MM.1S (cell line): ENCODE results near the gene PDILT.

Source experiments
- DNase-seq: peaks from one replicate; pipeline ENCODE4 v3.0.0-alpha.2; 2015
- H2AFZ ChIP-seq: fragments of 300-600 bp; sonication (generic); 2 replicates; pipeline ENCODE4 v1.6.0; 2016; ENCODE audit warnings: antibody characterized with exemption, low read length
- H3F3A ChIP-seq: fragments of 300-600 bp; sonication (generic); 2 replicates; pipeline ENCODE4 v1.6.1; 2016; ENCODE audit warnings: mild to moderate bottlenecking, antibody characterized with exemption, low read length, moderate library complexity, mixed read lengths; ENCODE audit not compliant: insufficient read depth
- H3K27ac ChIP-seq: fragments of 300-600 bp; sonication (generic); 2 replicates; pipeline ENCODE4 v1.5.1; 2016; ENCODE audit warnings: mild to moderate bottlenecking, low read length
- H3K27me3 ChIP-seq: fragments of 300-600 bp; sonication (generic); replicated peaks from 2 replicates; pipeline ENCODE4 v1.6.0; 2016; ENCODE audit warnings: low read length; ENCODE audit not compliant: insufficient read depth
- H3K36me3 ChIP-seq: fragments of 300-600 bp; sonication (generic); replicated peaks from 2 replicates; pipeline ENCODE4 v1.6.1; 2016; ENCODE audit warnings: mild to moderate bottlenecking, low read length, mixed read lengths; ENCODE audit not compliant: insufficient read depth
- H3K4me1 ChIP-seq: fragments of 300-600 bp; sonication (generic); 2 replicates; pipeline ENCODE4 v1.6.1; 2016; ENCODE audit warnings: low read length, mixed read lengths
- H3K4me2 ChIP-seq: fragments of 300-600 bp; sonication (generic); 2 replicates; pipeline ENCODE4 v1.6.0; 2016; ENCODE audit warnings: low read depth, low read length
- H3K4me3 ChIP-seq: fragments of 300-600 bp; sonication (generic); 2 replicates; pipeline ENCODE4 v1.5.1; 2016; ENCODE audit warnings: low read length, mixed read lengths
- H3K79me2 ChIP-seq: fragments of 300-600 bp; sonication (generic); 2 replicates; pipeline ENCODE4 v1.6.1; 2016; ENCODE audit warnings: mixed run types, low read length, mixed read lengths
- H3K9ac ChIP-seq: fragments of 300-600 bp; sonication (generic); 2 replicates; pipeline ENCODE4 v1.6.1; 2016; ENCODE audit warnings: low read length, mixed read lengths
- H3K9me2 ChIP-seq: fragments of 300-600 bp; sonication (generic); replicated peaks from 2 replicates; pipeline ENCODE4 v1.6.1; 2016; ENCODE audit warnings: mild to moderate bottlenecking, low read length, mixed read lengths; ENCODE audit not compliant: insufficient read depth
- H3K9me3 ChIP-seq: fragments of 300-600 bp; sonication (generic); replicated peaks from 2 replicates; pipeline ENCODE4 v1.6.1; 2016; ENCODE audit warnings: mild to moderate bottlenecking, low read length, mixed read lengths; ENCODE audit not compliant: insufficient read depth
- H4K20me1 ChIP-seq: fragments of 300-600 bp; sonication (generic); 2 replicates; pipeline ENCODE4 v1.6.1; 2016; ENCODE audit warnings: mild to moderate bottlenecking, low read length, moderate library complexity, mixed read lengths; ENCODE audit not compliant: insufficient read depth
- CTCF ChIP-seq: fragments of 300-600 bp; sonication (generic); IDR thresholded peaks from 2 replicates; pipeline ENCODE4 v1.5.1; 2016; ENCODE audit warnings: antibody characterized with exemption, low read length, mixed read lengths
- EZH2 ChIP-seq: fragments of 300-600 bp; sonication (generic); optimal IDR thresholded peaks from 2 replicates; pipeline ENCODE3; 2017; ENCODE audit warnings: low read depth, mild to moderate bottlenecking, antibody characterized with exemption, low read length, mixed read lengths
- EZH2phosphoT487 ChIP-seq: fragments of 300-600 bp; sonication (generic); IDR thresholded peaks from 2 replicates; pipeline ENCODE4 v1.6.1; 2018; ENCODE audit warnings: antibody characterized with exemption, low read length

Gene PDILT

DNA sequence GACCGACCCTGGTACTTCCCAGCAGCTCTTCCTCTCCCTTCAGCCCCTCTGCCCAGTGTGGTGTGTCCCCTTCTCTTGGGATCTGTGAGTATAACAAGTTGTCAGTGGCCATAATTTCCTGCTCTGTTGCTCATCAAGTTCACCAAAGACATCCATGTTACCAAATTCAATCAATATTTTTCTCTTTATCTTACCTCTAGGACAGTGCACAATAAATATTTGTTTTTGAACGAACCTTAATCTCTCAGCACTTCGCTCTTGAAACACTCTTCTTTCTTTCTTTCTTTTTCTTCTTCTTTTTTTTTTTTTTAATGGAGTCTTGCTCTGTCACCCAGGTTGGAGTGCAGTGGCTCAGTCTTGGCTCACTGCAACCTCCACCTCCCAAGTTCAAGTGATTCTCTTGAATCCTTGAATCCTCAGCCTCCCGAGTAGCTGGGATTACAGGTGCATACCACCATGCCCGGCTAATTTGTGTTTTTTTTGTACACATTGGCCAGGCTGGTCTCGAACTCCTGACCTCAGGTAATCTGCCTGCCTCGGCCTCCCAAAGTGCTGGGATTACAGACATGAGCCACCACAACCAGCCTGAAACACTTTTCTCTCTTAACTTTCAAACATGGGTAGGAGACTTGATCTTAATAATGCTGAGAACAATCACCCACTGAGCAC, 49.3 kb downstream of the PDILT start:
- no peak for DNase-seq
- Histone ChIP-seq H3K79me2 (no peaks in the 10 kb centered on the region), H3K4me1 (no peaks in the 10 kb centered on the region), H2AFZ (no peak overlapping the region), H3F3A (no peaks in the 10 kb centered on the region), H3K4me2 (no peak overlapping the region), H3K27me3 (no peaks in the 10 kb centered on the region), H3K4me3 (no peak overlapping the region), H4K20me1 (no peaks in the 10 kb centered on the region), H3K9me3 (no peaks in the 10 kb centered on the region), H3K36me3 (no peaks in the 10 kb centered on the region), H3K27ac (no peak overlapping the region), H3K9ac (no peak overlapping the region), H3K9me2 (no peaks in the 10 kb centered on the region)
- no peak for TF ChIP-seq CTCF
- no peak for TF ChIP-seq EZH2
- no peak for TF ChIP-seq EZH2phosphoT487

DNA sequence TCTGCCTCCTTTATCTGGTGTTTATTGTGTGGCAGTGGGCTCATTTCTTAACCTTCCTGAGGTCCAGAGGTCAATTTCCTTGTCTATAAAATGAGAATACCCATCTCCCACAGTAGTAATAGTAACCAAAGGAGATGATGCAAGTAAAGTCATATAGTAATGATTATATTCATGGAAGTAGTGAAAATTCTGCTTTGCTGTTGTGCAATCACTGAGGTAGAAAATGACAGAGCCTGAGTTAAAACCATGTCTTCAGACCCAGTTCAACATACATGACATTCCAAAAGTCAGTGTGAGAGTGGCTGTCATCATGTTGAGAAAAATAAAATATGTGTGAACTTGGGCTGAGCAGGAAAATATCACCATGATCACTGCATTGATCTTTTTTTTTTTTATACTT, 51.2 kb downstream of the PDILT start:
- no peaks in the 10 kb centered on the region for H3K27me3 ChIP-seq
- H3K4me2 ChIP-seq, result no peak overlapping the region
- H3K79me2 ChIP-seq, result no peaks in the 10 kb centered on the region
- H3K9me2 ChIP-seq, result no peaks in the 10 kb centered on the region
- no peak overlapping the region for H3K27ac ChIP-seq
- no peaks in the 10 kb centered on the region for H4K20me1 ChIP-seq
- no peak for TF ChIP-seq CTCF
- no peak for TF ChIP-seq EZH2
- no peak for TF ChIP-seq EZH2phosphoT487
- no peak overlapping the region for H3K4me3 ChIP-seq
- H3K9me3 ChIP-seq, result no peaks in the 10 kb centered on the region
- no peak overlapping the region for H3K9ac ChIP-seq
- no peaks in the 10 kb centered on the region for H3K4me1 ChIP-seq
- H3K36me3 ChIP-seq, result no peaks in the 10 kb centered on the region
- no peaks in the 10 kb centered on the region for H3F3A ChIP-seq
- DNase-seq, result no peak
- no peak overlapping the region for H2AFZ ChIP-seq

GRCh38 chr16:20352615-20353014, 51.9 kb downstream of the PDILT start, which contains the start of gene UMOD:
Gene UMOD (minus strand): TSS chr16:20352715. CDS start chr16:20350737, 1,978 bp downstream.
- no peaks in the 10 kb centered on the region for H3K36me3 ChIP-seq
- no peak within 1 kb of the TSS for H3K4me3 ChIP-seq
- no peaks in the 10 kb centered on the region for H3K79me2 ChIP-seq
- no peaks in the 10 kb centered on the region for H3K9me2 ChIP-seq
- no peak for TF ChIP-seq EZH2
- TF ChIP-seq CTCF, result no peak
- TF ChIP-seq EZH2phosphoT487, result no peak
- no peaks in the 10 kb centered on the region for H3K27me3 ChIP-seq
- H3K9ac ChIP-seq, result no peak within 1 kb of the TSS
- no peaks in the 10 kb centered on the region for H3K9me3 ChIP-seq
- H3K4me1 ChIP-seq, result no peaks in the 10 kb centered on the region
- no peak within 1 kb of the TSS for H3K27ac ChIP-seq
- no peak for DNase-seq
- no peaks in the 10 kb centered on the region for H3F3A ChIP-seq
- H2AFZ ChIP-seq, result no peak within 1 kb of the TSS
- H3K4me2 ChIP-seq, result no peak within 1 kb of the TSS
- H4K20me1 ChIP-seq, result no peaks in the 10 kb centered on the region
